GM15510 (cell line): ENCODE data around the gene RNF145.

Source experiments
- POLR2A ChIP-seq: IDR thresholded peaks from 3 replicates; pipeline ENCODE4 v1.6.1; 2011; ENCODE audit warnings: borderline replicate concordance; ENCODE audit not compliant: insufficient read length; ENCODE audit errors: extremely low read depth

RNF145 gene

GRCh38 chr5:159121061-159121460, 88.3 kb downstream of the RNF145 start:
- no peak for TF ChIP-seq POLR2A

- no peak for TF ChIP-seq POLR2A
These were observed 88.9 kb downstream of the RNF145 start for GRCh38 chr5:159120446-159120845.

GRCh38 chr5:159113405-159113804, 95.9 kb downstream of the RNF145 start:
- no peak for TF ChIP-seq POLR2A

GRCh38 chr5:159112436-159112835, 96.9 kb downstream of the RNF145 start:
- no peak for TF ChIP-seq POLR2A
